WTC11 (cell line): Measurements from ENCODE around the gene INS.

Experiments
- CREB1 ChIP-seq: sonication (generic); formaldehyde crosslinking; IDR thresholded peaks from 2 replicates; pipeline ENCODE4 v1.8.0; 2023; ENCODE audit warnings: mild to moderate bottlenecking, missing genetic modification reagents
- ELF4 ChIP-seq: sonication (generic); formaldehyde crosslinking; IDR thresholded peaks from 2 replicates; pipeline ENCODE4 v1.8.1; 2022; ENCODE audit warnings: low read depth, mild to moderate bottlenecking, moderate library complexity, missing genetic modification reagents
- USF1 ChIP-seq: sonication (generic); formaldehyde crosslinking; IDR thresholded peaks from 2 replicates; pipeline ENCODE4 v1.8.0; 2022; ENCODE audit warnings: mild to moderate bottlenecking, missing genetic modification reagents
- TF ChIP-seq, protein P1 (sequence below): fragments of 200-600 bp; IDR thresholded peaks from 2 replicates; pipeline ENCODE4 v1.8.0; 2022; ENCODE audit warnings: antibody characterized with exemption

DNA sequence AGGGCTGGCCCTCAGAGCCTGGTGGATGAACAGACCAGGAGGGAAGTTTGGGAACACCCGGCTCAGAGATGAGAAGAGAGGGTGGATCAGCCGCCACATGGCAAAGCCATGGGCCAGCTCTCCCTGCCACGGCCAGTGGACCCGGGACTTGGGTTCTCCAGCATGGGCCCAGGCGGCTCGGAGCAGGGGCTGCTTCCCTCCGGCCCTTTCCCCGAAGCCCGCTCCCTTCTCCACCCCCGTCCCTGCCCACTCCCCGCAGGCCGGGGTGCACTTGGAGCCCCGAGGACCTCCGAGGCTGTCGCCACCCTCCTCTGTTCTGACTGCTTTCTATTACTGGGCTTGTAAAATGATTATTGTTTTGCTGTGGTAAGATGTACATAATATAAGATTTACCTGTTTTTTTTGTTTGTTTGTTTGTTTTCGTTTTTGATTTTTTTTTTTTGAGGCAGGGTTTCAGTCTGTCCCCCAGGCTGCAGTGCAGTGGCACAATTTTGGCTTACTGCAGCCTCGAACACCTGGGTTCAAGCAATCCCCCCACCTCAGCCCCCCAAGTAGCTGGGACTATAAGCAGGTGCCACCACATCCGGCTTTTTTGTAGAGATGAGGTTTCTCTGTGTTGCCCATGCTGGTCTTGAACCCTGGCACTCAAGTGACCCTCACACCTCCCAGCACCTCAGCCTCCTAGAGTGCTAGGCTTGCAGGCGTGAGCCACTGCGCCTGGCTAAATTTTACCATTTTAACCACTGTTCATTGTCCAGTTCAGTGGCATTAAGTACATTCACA lies 21.9 kb upstream of the INS start:
- TF ChIP-seq, protein P1, sequence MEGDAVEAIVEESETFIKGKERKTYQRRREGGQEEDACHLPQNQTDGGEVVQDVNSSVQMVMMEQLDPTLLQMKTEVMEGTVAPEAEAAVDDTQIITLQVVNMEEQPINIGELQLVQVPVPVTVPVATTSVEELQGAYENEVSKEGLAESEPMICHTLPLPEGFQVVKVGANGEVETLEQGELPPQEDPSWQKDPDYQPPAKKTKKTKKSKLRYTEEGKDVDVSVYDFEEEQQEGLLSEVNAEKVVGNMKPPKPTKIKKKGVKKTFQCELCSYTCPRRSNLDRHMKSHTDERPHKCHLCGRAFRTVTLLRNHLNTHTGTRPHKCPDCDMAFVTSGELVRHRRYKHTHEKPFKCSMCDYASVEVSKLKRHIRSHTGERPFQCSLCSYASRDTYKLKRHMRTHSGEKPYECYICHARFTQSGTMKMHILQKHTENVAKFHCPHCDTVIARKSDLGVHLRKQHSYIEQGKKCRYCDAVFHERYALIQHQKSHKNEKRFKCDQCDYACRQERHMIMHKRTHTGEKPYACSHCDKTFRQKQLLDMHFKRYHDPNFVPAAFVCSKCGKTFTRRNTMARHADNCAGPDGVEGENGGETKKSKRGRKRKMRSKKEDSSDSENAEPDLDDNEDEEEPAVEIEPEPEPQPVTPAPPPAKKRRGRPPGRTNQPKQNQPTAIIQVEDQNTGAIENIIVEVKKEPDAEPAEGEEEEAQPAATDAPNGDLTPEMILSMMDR, result no peak
- TF ChIP-seq ELF4 (CRISPR knock-in tag) (no peak), CREB1 (CRISPR knock-in tag) (no peak), USF1 (CRISPR knock-in tag) (no peak)
